ENCODE data around the gene PLPPR3. TPM values are rescaled to one million over a fixed set of nuclear protein-coding genes. Genes with fewer than 3 reads are reported as not detected.
"Not testable (repeated sequence)": the region's sequence is repeated elsewhere in the genome, so short reads cannot be mapped to it uniquely, and the experiment has no call there.

The PLPPR3 gene
- total RNA-seq, 6 experiments from 2014 or later = 0.09 TPM; not detected in 5

GRCh38 chr19:855566-856120, 33.9 kb upstream of the PLPPR3 start:
- H3K4me3 Mint-ChIP-seq = no peak overlapping the region
- H3K36me3 Mint-ChIP-seq (ENCODE audit: low read depth) = no peaks in the 10 kb centered on the region
- peaks cover 4% of the 10 kb centered on the region; the same call in 1 of the 2 replicates for H3K27me3 Mint-ChIP-seq (ENCODE audit: insufficient read depth)
- DNase-seq = no peak
- no peak overlapping the region for H3K27ac Mint-ChIP-seq
- TF ChIP-seq, protein P1, sequence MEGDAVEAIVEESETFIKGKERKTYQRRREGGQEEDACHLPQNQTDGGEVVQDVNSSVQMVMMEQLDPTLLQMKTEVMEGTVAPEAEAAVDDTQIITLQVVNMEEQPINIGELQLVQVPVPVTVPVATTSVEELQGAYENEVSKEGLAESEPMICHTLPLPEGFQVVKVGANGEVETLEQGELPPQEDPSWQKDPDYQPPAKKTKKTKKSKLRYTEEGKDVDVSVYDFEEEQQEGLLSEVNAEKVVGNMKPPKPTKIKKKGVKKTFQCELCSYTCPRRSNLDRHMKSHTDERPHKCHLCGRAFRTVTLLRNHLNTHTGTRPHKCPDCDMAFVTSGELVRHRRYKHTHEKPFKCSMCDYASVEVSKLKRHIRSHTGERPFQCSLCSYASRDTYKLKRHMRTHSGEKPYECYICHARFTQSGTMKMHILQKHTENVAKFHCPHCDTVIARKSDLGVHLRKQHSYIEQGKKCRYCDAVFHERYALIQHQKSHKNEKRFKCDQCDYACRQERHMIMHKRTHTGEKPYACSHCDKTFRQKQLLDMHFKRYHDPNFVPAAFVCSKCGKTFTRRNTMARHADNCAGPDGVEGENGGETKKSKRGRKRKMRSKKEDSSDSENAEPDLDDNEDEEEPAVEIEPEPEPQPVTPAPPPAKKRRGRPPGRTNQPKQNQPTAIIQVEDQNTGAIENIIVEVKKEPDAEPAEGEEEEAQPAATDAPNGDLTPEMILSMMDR (IDR thresholded peaks at IDR 0.05) = no peak
- H3K4me1 Mint-ChIP-seq (ENCODE audit: low read depth) = no peaks in the 10 kb centered on the region
- H3K9me3 Mint-ChIP-seq = no peaks in the 10 kb centered on the region

DNA sequence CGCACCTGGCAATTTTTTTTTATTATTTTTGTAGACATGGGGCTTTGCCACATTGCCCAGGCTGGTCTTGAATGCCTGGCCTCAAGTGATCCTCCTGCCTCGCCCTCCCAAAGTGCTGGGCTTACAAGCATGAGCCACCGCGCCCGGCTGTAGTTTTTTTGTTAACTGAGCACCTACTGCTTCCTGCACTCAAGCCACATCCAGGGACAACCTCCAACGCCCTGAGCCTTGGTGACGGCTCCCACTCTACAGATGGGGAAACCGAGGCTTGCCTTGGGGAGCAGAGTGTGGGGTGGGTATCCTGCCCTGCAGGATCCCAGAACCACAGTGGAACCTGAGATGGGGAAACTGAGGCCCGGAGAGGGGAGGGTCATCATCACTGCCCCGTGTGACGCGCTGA, 33.4 kb upstream of the PLPPR3 start:
- H3K27me3 Mint-ChIP-seq (ENCODE audit: insufficient read depth) = peaks cover 4% of the 10 kb centered on the region; the same call in 1 of the 2 replicates
- H3K27ac Mint-ChIP-seq = no peak overlapping the region
- no peak for DNase-seq
- H3K36me3 Mint-ChIP-seq (ENCODE audit: low read depth) = no peaks in the 10 kb centered on the region
- TF ChIP-seq, protein P1 (IDR thresholded peaks at IDR 0.05) = no peak
- no peaks in the 10 kb centered on the region for H3K9me3 Mint-ChIP-seq
- no peaks in the 10 kb centered on the region for H3K4me1 Mint-ChIP-seq (ENCODE audit: low read depth)
- no peak overlapping the region for H3K4me3 Mint-ChIP-seq

- no peak overlapping the region for H3K27ac Mint-ChIP-seq
- no peak for DNase-seq
- no peak overlapping the region for H3K4me3 Mint-ChIP-seq
- TF ChIP-seq, protein P1 (IDR thresholded peaks at IDR 0.05) = no peak
- H3K9me3 Mint-ChIP-seq = no peaks in the 10 kb centered on the region
- no peaks in the 10 kb centered on the region for H3K4me1 Mint-ChIP-seq (ENCODE audit: low read depth)
- no peaks in the 10 kb centered on the region for H3K36me3 Mint-ChIP-seq (ENCODE audit: low read depth)
- peaks cover 4% of the 10 kb centered on the region; the same call in 1 of the 2 replicates for H3K27me3 Mint-ChIP-seq (ENCODE audit: insufficient read depth)
Observed at GRCh38 chr19:854549-854948, 32.8 kb upstream of the PLPPR3 start.

DNA sequence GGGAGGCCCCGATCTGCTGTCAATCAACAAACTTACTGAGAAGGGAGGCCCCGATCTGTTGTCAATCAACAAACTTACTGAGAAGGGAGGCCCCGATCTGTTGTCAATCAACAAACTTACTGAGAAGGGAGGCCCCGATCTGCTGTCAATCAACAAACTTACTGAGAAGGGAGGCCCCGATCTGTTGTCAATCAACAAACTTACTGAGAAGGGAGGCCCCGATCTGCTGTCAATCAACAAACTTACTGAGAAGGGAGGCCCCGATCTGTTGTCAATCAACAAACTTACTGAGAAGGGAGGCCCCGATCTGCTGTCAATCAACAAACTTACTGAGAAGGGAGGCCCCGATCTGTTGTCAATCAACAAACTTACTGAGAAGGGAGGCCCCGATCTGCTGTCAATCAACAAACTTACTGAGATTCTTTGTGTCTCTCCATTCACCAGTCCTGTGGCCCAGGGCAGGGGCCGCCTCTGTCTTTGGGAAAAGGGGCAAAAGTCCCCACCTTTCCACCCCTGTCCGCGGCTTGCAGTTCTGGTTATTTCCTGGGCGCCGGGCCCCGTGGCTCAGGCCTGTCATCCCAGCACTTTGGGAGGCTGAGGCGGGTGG, 32.0 kb upstream of the PLPPR3 start:
- H3K27ac Mint-ChIP-seq; H3K36me3 Mint-ChIP-seq (ENCODE audit: low read depth); DNase-seq; H3K27me3 Mint-ChIP-seq (ENCODE audit: insufficient read depth); H3K4me1 Mint-ChIP-seq (ENCODE audit: low read depth); H3K4me3 Mint-ChIP-seq; H3K9me3 Mint-ChIP-seq: not testable (repeated sequence)

GRCh38 chr19:853014-853585, 31.3 kb upstream of the PLPPR3 start:
- DNase-seq = no peak
- no peak overlapping the region for H3K27ac Mint-ChIP-seq
- no peaks in the 10 kb centered on the region for H3K36me3 Mint-ChIP-seq (ENCODE audit: low read depth)
- H3K9me3 Mint-ChIP-seq = no peaks in the 10 kb centered on the region
- TF ChIP-seq, protein P1 (IDR thresholded peaks at IDR 0.05) = no peak
- H3K4me1 Mint-ChIP-seq (ENCODE audit: low read depth) = no peaks in the 10 kb centered on the region
- no peak overlapping the region for H3K4me3 Mint-ChIP-seq
- no peaks in the 10 kb centered on the region; the same call in 1 of the 2 replicates for H3K27me3 Mint-ChIP-seq (ENCODE audit: insufficient read depth)

All from HFFc6 (cell line).